HCT116 (cell line): Measurements from ENCODE around the gene PROSER3. TPM values are rescaled to one million over a fixed set of nuclear protein-coding genes. Genes with fewer than 3 reads are reported as not detected.
A peak's percentile ranks its signal among the peaks of the same experiment; 100 is the strongest.

ENCODE experiments used
- ATAC-seq: fragments of 200-7000 bp; cut with Tn5 transposase; 2 replicates; pipeline ENCODE4 v1.9.1; 2020; ENCODE audit warnings: mild to moderate bottlenecking, moderate library complexity
- BruUV-seq: library from RNA; stranded (reverse); fragments of 400-500 nt; replicated peaks from 2 replicates; lab custom pipeline; 2021; lab: Mats Ljungman, UMichigan
- CTCF ChIA-PET: fragments of 300-600 bp; sonication (Branson Sonifier 250); formaldehyde crosslinking; loops from one replicate; lab custom pipeline; 2021; ENCODE audit warnings: antibody characterized with exemption; lab: Charles Lee
- POLR2A ChIA-PET: fragments of 300-600, 350-600 bp; sonication (Branson Sonifier 250); formaldehyde crosslinking; loops from one replicate; lab custom pipeline; 2021; ENCODE audit warnings: antibody characterized with exemption; lab: Charles Lee
- RAD21 ChIA-PET, 2 experiments: fragments of 300-600 bp; sonication (Branson Sonifier 250); formaldehyde crosslinking; loops; one replicate each; lab custom pipeline; 2023; ENCODE audit warnings: low total read pairs in 2 of 2; ENCODE audit not compliant: uncharacterized antibody in 2 of 2, unreplicated experiment in 2 of 2, low non-redundant PET in 1 of 2; lab: Charles Lee
- DNase-seq: peaks from one replicate; pipeline ENCODE4 v3.0.0-alpha.2; 2010; ENCODE audit warnings: low read depth, low spot score
- H2AFZ ChIP-seq: fragments of 200-600 bp; shearing (Covaris generic), sonication (generic); 2 replicates; pipeline ENCODE4 v1.6.1; 2017; ENCODE audit warnings: low read depth, mixed run types, mixed read lengths, antibody characterized with exemption, low read length; ENCODE audit not compliant: poor library complexity, severe bottlenecking
- H3K27ac ChIP-seq: 2 replicates; pipeline ENCODE4 v1.5.1; 2012; ENCODE audit warnings: low read depth, low read length
- H3K27me3 ChIP-seq: fragments of 200-600 bp; sonication (generic); 2 replicates; pipeline ENCODE4 v1.6.1; 2016; ENCODE audit warnings: mixed run types, low read length, mixed read lengths; ENCODE audit not compliant: insufficient read depth
- H3K36me3 ChIP-seq, 2 experiments: fragments of 200-500 bp in 1 of 2; fragments of 200-600 bp in 1 of 2; sonication (Bioruptor generic) in 1 of 2; sonication (generic) in 1 of 2; 2 replicates each; pipeline versions ENCODE4 v1.5.1 to v1.6.1; 2014 to 2016; ENCODE audit warnings: low read length in 2 of 2, inconsistent platforms in 1 of 2, mixed read lengths in 1 of 2, mixed run types in 1 of 2; ENCODE audit not compliant: insufficient read depth in 2 of 2, control insufficient read depth in 1 of 2
- H3K4me1 ChIP-seq, 2 experiments: fragments of 200-600 bp in 1 of 2; sonication (generic) in 1 of 2; 2 replicates each; pipeline versions ENCODE4 v1.5.1 to v1.6.1; 2012 to 2017; ENCODE audit warnings: low read length in 2 of 2, inconsistent platforms in 1 of 2, mild to moderate bottlenecking in 1 of 2, mixed read lengths in 1 of 2, mixed run types in 1 of 2, moderate library complexity in 1 of 2; ENCODE audit not compliant: insufficient read depth in 2 of 2, control insufficient read depth in 1 of 2
- H3K4me2 ChIP-seq: fragments of 200-600 bp; sonication (generic); 2 replicates; pipeline ENCODE4 v1.6.1; 2017; ENCODE audit warnings: mixed run types, low read length, mixed read lengths
- H3K4me3 ChIP-seq, 2 experiments: fragments of 200-600 bp in 1 of 2; sonication (generic) in 1 of 2; replicated peaks in 1 of 2; 2 replicates each; pipeline ENCODE4 v1.5.1; 2011 to 2016; ENCODE audit warnings: low read length in 2 of 2, control low read depth in 1 of 2, low read depth in 1 of 2, mild to moderate bottlenecking in 1 of 2, mixed read lengths in 1 of 2, mixed run types in 1 of 2
- H3K79me2 ChIP-seq: fragments of 200-600 bp; sonication (generic); 2 replicates; pipeline ENCODE4 v1.6.1; 2017; ENCODE audit warnings: mild to moderate bottlenecking, mixed run types, low read length, moderate library complexity, mixed read lengths; ENCODE audit not compliant: insufficient read depth
- H3K9ac ChIP-seq: fragments of 200-600 bp; sonication (generic); 2 replicates; pipeline ENCODE4 v1.6.1; 2016; ENCODE audit warnings: low read length, mixed read lengths
- H3K9me2 ChIP-seq: fragments of 200-600 bp; sonication (generic), shearing (Covaris generic); 2 replicates; pipeline ENCODE4 v1.6.1; 2017; ENCODE audit warnings: mixed run types, mild to moderate bottlenecking, moderate library complexity; ENCODE audit not compliant: insufficient read depth
- H3K9me3 ChIP-seq, 2 experiments: fragments of 200-500 bp in 1 of 2; fragments of 200-600 bp in 1 of 2; sonication (Bioruptor generic) in 1 of 2; sonication (generic) in 1 of 2; 2 replicates each; pipeline ENCODE4 v1.6.1; 2014 to 2017; ENCODE audit warnings: low read length in 2 of 2, mixed read lengths in 2 of 2, inconsistent platforms in 1 of 2, low read depth in 1 of 2, mild to moderate bottlenecking in 1 of 2, mixed run types in 1 of 2, moderate library complexity in 1 of 2; ENCODE audit not compliant: control insufficient read depth in 1 of 2, insufficient read depth in 1 of 2
- H4K20me1 ChIP-seq: fragments of 200-600 bp; sonication (generic), shearing (Covaris generic); 2 replicates; pipeline ENCODE4 v1.6.1; 2017; ENCODE audit warnings: mixed run types, mild to moderate bottlenecking, moderate library complexity; ENCODE audit not compliant: insufficient read depth
- CBX3 ChIP-seq: IDR thresholded peaks from 2 replicates; pipeline ENCODE4 v1.6.1; 2012; ENCODE audit warnings: low read depth
- CEBPB ChIP-seq: IDR thresholded peaks from 2 replicates; pipeline ENCODE4 v1.6.1; 2012; ENCODE audit warnings: low read depth
- EGR1 ChIP-seq: IDR thresholded peaks from 2 replicates; pipeline ENCODE4 v1.6.1; 2012; ENCODE audit warnings: low read depth
- ELF1 ChIP-seq: IDR thresholded peaks from 2 replicates; pipeline ENCODE4 v1.6.1; 2012; ENCODE audit warnings: low read depth, borderline replicate concordance
- EZH2 ChIP-seq: fragments of 200-600 bp; sonication (generic); IDR thresholded peaks from 2 replicates; pipeline ENCODE4 v1.6.1; 2017; ENCODE audit warnings: antibody characterized with exemption, mixed run types
- EZH2phosphoT487 ChIP-seq: fragments of 200-600 bp; IDR thresholded peaks from 2 replicates; pipeline ENCODE4 v1.6.1; 2018; ENCODE audit warnings: antibody characterized with exemption, borderline replicate concordance
- JUND ChIP-seq: IDR thresholded peaks from 2 replicates; pipeline ENCODE4 v1.6.1; 2012
- POLR2A ChIP-seq: IDR thresholded peaks from 2 replicates; pipeline ENCODE4 v1.7.0; 2011; ENCODE audit warnings: borderline replicate concordance; ENCODE audit not compliant: insufficient read depth, insufficient read length; ENCODE audit errors: extremely low read depth
- POLR2AphosphoS5 ChIP-seq: IDR thresholded peaks from 2 replicates; pipeline ENCODE4 v1.6.1; 2011; ENCODE audit warnings: mild to moderate bottlenecking, low read depth, low read length, moderate library complexity
- RAD21 ChIP-seq: IDR thresholded peaks from 2 replicates; pipeline ENCODE4 v1.6.1; 2012; ENCODE audit warnings: low read depth, mild to moderate bottlenecking
- SP1 ChIP-seq: IDR thresholded peaks from 2 replicates; pipeline ENCODE4 v1.6.1; 2012; ENCODE audit warnings: low read depth
- SRF ChIP-seq: IDR thresholded peaks from 2 replicates; pipeline ENCODE4 v1.6.1; 2012; ENCODE audit warnings: low read depth
- TCF7L2 ChIP-seq: IDR thresholded peaks from 2 replicates; pipeline ENCODE4 v1.7.0; 2011; ENCODE audit warnings: borderline replicate concordance, inconsistent platforms; ENCODE audit not compliant: insufficient read depth, insufficient read length; ENCODE audit errors: extremely low read depth
- ZFX ChIP-seq: fragments of 450-650 bp; IDR thresholded peaks from 2 replicates; pipeline ENCODE4 v1.6.1; 2017
- intact Hi-C: fragments of 100-400 bp; cut with micrococcal nuclease; formaldehyde crosslinking; loops from 2 replicates; pipeline ENCODE4 v1.10.0; 2022
- total RNA-seq: library from RNA; stranded (reverse); gene quantifications from one replicate; pipeline ENCODE4 v1.2.1, GENCODE V29; 2021; ENCODE audit not compliant: unreplicated experiment
- TF ChIP-seq, protein P1 (sequence below): IDR thresholded peaks from 2 replicates; pipeline ENCODE4 v1.6.1; 2012; ENCODE audit warnings: low read depth
- TF ChIP-seq, protein P2 (sequence below): IDR thresholded peaks from 2 replicates; pipeline ENCODE4 v1.6.1; 2011; ENCODE audit warnings: mild to moderate bottlenecking, low read length, moderate library complexity; ENCODE audit not compliant: insufficient replicate concordance; ENCODE audit errors: extremely low read depth
- TF ChIP-seq, protein P3 (sequence below): IDR thresholded peaks from 2 replicates; pipeline ENCODE4 v1.6.1; 2012
- TF ChIP-seq, protein P4 (sequence below): IDR thresholded peaks from 2 replicates; pipeline ENCODE4 v1.6.1; 2012
- TF ChIP-seq, protein P5 (sequence below), 3 experiments: fragments of 200-600 bp in 1 of 3; sonication (generic) in 1 of 3; IDR thresholded peaks in 2 of 3; conservative IDR thresholded peaks in 1 of 3; 2 replicates each; pipeline ENCODE4 v1.5.1; 2012 to 2017; ENCODE audit warnings: low read depth in 2 of 3, low read length in 2 of 3, antibody characterized with exemption in 1 of 3, borderline replicate concordance in 1 of 3, control low read depth in 1 of 3, mild to moderate bottlenecking in 1 of 3, mixed read lengths in 1 of 3, mixed run types in 1 of 3, moderate library complexity in 1 of 3; ENCODE audit not compliant: insufficient read depth in 1 of 3

Gene PROSER3
- total RNA-seq, 1 experiment from 2014 or later: 42.5 TPM

DNA sequence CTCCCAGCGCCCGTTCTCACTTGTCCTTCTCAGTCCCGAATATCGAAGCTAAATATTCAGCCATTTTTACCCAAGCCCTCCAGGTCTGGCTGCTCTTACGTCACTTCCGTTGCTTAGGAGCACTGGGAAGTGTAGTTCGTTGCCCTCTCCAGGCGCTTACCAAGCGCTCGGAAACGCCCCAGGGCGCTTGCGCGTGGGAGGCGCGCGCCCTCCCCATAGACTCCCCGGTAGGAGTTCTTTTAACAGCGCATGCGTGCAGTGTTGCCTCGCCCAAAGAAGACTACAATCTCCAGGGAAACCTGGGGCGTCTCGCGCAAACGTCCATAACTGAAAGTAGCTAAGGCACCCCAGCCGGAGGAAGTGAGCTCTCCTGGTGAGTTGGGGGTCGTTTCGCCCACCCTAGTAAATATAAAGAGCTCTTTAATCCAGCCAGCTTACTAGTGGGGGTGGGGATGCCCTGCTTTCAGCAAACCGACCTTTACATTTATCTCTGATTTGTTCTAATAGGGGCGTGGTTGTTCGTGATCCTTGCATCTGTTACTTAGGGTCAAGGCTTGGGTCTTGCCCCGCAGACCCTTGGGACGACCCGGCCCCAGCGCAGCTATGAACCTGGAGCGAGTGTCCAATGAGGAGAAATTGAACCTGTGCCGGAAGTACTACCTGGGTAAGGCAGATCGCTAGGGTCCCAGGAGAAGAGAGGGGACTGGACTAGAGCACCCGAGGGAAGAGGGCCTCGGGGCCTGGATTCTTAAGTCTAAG lies 12.5 kb upstream of the PROSER3 start, which contains the start of the genes PSENEN and U2AF1L4:
PSENEN (plus strand) TSS at position 324 of the 759 bp plus-strand sequence; CDS start at position 604, 280 bp downstream.
U2AF1L4 (minus strand) TSS at position 91 of the 759 bp plus-strand sequence; CDS start at position 64, 27 bp downstream.
- ChIA-PET POLR2A (interaction anchor here (0.6 to 1.7 kb wide), 9 partner anchors 10 to 124 kb away, joined by 3 to 7 read pairs (median 4); partner anchors contain the start of gene COX6B1), RAD21 (interaction anchor here in 1 of 2 experiments (0.7 to 1.7 kb wide), 2 partner anchors 74 to 188 kb away, joined by 4 to 6 read pairs; no protein-coding TSS in a partner anchor), CTCF (interaction anchor here (0.9 to 2.2 kb wide), 3 partner anchors 43 to 187 kb away, joined by 3 to 6 read pairs (median 3); no protein-coding TSS in a partner anchor)
- H3K4me2 ChIP-seq: peak within 1 kb of the TSS; percentile 99
- ATAC-seq (peak; percentile 71), DNase-seq (peak; percentile 99)
- BruUV-seq: TSS peak; percentile 70
- no peaks in the 10 kb centered on the region; a peak in 1 of 4 replicates for H3K36me3 ChIP-seq
- H4K20me1 ChIP-seq: no peaks in the 10 kb centered on the region
- H2AFZ ChIP-seq: no peak within 1 kb of the TSS
- H3K9ac ChIP-seq: peak within 1 kb of the TSS; percentile 82
- peaks cover 19% of the 10 kb centered on the region for H3K79me2 ChIP-seq
- intact Hi-C loops: no loop called here
- H3K9me3 ChIP-seq: no peaks in the 10 kb centered on the region
- peaks cover 29 to 36% of the 10 kb centered on the region in 2 experiments for H3K4me1 ChIP-seq
- H3K27me3 ChIP-seq: no peaks in the 10 kb centered on the region
- peak within 1 kb of the TSS; percentile 78 for H3K27ac ChIP-seq
- H3K9me2 ChIP-seq: no peaks in the 10 kb centered on the region
- H3K4me3 ChIP-seq: peak within 1 kb of the TSS; percentile 93 to 99
- TF ChIP-seq, protein P1, sequence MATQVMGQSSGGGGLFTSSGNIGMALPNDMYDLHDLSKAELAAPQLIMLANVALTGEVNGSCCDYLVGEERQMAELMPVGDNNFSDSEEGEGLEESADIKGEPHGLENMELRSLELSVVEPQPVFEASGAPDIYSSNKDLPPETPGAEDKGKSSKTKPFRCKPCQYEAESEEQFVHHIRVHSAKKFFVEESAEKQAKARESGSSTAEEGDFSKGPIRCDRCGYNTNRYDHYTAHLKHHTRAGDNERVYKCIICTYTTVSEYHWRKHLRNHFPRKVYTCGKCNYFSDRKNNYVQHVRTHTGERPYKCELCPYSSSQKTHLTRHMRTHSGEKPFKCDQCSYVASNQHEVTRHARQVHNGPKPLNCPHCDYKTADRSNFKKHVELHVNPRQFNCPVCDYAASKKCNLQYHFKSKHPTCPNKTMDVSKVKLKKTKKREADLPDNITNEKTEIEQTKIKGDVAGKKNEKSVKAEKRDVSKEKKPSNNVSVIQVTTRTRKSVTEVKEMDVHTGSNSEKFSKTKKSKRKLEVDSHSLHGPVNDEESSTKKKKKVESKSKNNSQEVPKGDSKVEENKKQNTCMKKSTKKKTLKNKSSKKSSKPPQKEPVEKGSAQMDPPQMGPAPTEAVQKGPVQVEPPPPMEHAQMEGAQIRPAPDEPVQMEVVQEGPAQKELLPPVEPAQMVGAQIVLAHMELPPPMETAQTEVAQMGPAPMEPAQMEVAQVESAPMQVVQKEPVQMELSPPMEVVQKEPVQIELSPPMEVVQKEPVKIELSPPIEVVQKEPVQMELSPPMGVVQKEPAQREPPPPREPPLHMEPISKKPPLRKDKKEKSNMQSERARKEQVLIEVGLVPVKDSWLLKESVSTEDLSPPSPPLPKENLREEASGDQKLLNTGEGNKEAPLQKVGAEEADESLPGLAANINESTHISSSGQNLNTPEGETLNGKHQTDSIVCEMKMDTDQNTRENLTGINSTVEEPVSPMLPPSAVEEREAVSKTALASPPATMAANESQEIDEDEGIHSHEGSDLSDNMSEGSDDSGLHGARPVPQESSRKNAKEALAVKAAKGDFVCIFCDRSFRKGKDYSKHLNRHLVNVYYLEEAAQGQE: no peak
- TF ChIP-seq EGR1: peak; percentile 86
- no peak for TF ChIP-seq EZH2phosphoT487
- no peak for TF ChIP-seq POLR2A
- TF ChIP-seq SP1: peak; percentile 52; the same call in 1 of the 2 replicates
- TF ChIP-seq SRF: no peak
- TF ChIP-seq, protein P2, sequence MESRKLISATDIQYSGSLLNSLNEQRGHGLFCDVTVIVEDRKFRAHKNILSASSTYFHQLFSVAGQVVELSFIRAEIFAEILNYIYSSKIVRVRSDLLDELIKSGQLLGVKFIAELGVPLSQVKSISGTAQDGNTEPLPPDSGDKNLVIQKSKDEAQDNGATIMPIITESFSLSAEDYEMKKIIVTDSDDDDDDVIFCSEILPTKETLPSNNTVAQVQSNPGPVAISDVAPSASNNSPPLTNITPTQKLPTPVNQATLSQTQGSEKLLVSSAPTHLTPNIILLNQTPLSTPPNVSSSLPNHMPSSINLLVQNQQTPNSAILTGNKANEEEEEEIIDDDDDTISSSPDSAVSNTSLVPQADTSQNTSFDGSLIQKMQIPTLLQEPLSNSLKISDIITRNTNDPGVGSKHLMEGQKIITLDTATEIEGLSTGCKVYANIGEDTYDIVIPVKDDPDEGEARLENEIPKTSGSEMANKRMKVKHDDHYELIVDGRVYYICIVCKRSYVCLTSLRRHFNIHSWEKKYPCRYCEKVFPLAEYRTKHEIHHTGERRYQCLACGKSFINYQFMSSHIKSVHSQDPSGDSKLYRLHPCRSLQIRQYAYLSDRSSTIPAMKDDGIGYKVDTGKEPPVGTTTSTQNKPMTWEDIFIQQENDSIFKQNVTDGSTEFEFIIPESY: no peak
- TF ChIP-seq, protein P3, sequence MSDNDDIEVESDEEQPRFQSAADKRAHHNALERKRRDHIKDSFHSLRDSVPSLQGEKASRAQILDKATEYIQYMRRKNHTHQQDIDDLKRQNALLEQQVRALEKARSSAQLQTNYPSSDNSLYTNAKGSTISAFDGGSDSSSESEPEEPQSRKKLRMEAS: no peak
- no peak for TF ChIP-seq TCF7L2
- TF ChIP-seq ELF1: no peak; the same call in 1 of the 2 replicates
- TF ChIP-seq, protein P4, sequence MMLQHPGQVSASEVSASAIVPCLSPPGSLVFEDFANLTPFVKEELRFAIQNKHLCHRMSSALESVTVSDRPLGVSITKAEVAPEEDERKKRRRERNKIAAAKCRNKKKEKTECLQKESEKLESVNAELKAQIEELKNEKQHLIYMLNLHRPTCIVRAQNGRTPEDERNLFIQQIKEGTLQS: no peak
- TF ChIP-seq, protein P5, sequence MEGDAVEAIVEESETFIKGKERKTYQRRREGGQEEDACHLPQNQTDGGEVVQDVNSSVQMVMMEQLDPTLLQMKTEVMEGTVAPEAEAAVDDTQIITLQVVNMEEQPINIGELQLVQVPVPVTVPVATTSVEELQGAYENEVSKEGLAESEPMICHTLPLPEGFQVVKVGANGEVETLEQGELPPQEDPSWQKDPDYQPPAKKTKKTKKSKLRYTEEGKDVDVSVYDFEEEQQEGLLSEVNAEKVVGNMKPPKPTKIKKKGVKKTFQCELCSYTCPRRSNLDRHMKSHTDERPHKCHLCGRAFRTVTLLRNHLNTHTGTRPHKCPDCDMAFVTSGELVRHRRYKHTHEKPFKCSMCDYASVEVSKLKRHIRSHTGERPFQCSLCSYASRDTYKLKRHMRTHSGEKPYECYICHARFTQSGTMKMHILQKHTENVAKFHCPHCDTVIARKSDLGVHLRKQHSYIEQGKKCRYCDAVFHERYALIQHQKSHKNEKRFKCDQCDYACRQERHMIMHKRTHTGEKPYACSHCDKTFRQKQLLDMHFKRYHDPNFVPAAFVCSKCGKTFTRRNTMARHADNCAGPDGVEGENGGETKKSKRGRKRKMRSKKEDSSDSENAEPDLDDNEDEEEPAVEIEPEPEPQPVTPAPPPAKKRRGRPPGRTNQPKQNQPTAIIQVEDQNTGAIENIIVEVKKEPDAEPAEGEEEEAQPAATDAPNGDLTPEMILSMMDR (IDR thresholded peaks at IDR 0.05 in 2 of 3, conservative IDR thresholded peaks at IDR 0.05 in 1 of 3; ENCODE audit: borderline replicate concordance in 1 of 3, insufficient read depth in 1 of 3, low read depth in 2 of 3, low read length in 2 of 3): no peak
- no peak for TF ChIP-seq JUND
- TF ChIP-seq CBX3: no peak
- TF ChIP-seq CEBPB: no peak
- TF ChIP-seq POLR2AphosphoS5: peak; percentile 78
- no peak for TF ChIP-seq ZFX
- TF ChIP-seq RAD21: no peak
- TF ChIP-seq EZH2: no peak
